GM18508 (cell line): ENCODE data around the gene PACRG.

Source experiments
- ATAC-seq: cut with Tn5 transposase; IDR thresholded peaks from one replicate; pipeline ENCODE4 v1.9.1; 2021; ENCODE audit warnings: moderate number of reproducible peaks; ENCODE audit not compliant: insufficient read depth, unreplicated experiment

The PACRG gene

DNA sequence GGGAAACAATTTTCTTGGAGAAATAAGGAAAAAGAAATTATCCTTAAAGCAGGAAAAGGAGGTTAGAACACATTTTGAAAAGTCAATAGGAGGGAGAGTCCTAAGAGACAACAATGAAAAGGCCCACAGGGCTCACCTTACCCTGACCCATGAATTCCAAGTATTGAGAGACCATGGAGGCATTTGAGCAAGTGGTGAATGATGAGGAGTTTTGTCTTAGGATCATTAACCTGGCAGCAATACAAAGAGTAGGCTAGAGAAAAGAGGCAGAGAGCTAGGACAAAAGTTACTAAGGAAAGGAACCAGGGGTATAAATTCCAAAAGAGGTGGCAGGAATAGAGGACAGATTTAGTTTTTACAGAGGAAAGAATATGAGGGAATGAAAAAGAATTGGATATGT, 44.7 kb downstream of the PACRG start:
- no peak for ATAC-seq

DNA sequence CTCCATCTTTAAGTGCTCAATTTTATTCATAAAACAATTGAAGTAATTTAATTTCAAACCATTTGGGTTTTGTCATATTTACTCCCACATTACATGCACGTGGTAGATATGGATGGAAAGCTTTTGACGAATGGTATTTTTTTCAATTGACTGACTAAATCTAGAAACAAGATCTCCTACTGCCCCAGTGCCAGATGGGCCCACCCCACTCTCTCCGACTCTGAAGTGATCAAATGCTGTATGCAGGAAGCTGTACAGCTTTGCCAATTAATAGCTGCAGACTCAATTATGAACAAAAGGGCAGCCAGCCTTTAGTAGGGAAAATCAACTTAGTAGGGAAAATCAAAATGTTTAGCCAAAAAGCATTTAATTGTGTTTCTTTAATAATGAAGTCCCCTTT, 46.2 kb downstream of the PACRG start:
- no peak for ATAC-seq

DNA sequence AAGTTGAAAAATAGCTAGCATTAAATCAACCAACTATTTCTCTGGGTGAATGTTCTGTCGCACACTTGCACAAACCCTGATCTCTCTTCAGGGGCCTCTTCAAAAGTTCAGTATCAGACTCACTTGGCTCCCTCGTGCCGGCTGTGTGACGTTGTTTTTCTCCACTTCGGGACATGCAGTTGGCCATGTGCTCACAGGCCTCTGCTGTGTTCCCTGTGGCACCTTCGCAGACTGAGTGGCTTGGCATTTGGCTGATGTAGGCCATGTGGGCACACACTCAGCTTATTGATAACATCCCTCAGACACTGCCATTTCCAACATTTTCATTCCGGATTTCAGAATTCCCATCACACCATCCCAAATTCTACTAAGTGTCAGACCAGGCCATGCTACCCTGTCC, 49.3 kb downstream of the PACRG start:
- no peak for ATAC-seq

DNA sequence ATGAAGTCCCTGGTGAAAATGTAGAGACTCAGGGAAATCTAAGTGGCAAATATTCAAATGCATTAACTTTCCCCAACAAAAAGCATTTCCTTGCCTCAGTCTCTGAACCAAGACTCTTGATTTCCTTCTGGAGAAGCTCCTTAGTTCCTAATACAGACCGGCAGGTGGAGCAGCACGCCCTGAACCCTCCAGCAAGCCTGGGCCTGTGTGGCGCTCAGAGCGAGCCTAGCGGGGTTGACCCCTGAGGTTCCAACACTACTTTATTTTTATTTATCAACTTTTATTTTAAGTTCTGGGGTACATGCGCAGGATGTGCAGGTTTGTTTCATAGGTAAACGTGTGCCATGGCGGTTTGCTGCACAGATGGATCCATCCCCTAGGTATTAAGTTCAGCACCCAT, 50.8 kb downstream of the PACRG start:
- ATAC-seq: no peak

GRCh38 chr6:162785632-162786242, 58.0 kb downstream of the PACRG start:
- ATAC-seq: no peak

DNA sequence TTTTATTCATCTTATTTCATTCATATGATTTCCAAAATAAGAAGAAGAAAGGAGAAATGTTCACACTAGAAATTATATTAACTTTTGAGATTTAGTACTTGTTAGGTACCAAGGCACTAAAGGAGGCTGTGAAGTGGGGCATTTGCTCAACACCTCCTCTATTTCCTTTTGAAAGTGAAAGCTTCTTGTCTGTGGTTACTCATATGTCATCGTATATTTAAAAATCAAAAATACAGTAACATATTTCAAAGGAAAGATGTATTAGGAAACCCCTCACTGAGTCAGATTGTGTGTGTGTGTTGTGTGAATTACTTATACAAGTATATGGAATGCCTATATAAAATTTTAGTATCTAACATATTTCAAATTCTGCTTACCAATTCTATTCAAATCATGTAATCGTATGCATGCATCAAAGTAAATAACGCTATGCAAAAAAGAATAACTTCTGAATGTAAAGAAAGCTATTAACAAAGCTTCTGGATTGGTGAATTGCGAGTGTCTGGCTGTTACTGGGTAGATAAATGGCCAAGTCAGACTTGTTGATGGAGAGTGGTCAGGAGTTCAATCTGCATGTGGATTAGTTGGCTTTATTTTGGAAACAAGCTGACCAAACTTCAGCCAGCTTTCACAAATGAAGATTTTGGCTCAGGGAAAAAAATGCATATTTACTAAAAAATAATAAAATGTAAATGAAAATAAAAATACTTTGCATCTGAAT, 70.9 kb downstream of the PACRG start:
- no peak for ATAC-seq

DNA sequence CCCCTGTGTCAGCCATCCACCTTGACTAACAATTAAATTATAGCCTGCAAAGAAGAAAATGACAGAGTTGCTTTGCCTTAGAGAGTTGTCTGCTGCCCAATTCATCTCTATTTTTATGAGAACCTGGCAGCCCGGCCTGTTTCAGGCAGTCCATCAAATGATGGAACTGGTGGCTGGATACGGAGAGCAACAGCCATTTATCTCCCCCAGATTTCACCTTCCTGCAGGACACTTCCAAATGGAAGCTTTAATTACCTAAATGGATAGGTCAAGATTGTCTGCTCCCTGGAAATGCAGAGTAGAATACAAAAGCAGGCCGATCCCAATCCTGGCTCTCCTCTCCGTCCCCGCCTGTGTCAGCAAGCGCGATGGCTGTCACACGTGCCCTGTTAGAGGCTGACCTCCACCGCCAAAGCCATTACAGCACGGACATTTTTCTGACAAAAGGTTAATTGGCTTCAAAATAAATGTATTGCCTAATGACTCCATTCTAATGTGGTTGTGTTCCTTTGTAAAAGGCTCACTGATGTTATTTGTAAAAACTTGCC, 86.7 kb downstream of the PACRG start:
- no peak for ATAC-seq

GRCh38 chr6:162817196-162817595, 89.4 kb downstream of the PACRG start:
- ATAC-seq: no peak

DNA sequence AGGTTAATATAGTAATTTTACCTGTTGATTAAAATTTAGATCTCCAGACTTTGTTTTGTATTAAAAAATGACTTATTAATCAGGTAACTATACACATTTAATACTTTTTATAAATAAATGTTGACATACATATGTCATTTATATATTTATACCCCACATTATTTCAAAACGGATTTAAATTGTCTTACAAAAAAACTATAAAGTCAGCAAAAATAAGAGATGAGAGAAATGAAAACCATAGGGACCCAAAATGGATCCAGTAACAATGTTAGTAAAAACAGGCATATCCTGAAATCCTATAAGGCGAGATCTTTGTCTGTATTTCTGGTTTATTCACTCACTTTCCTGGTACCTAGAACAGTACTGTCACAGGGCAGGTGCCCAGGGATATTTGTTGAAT, 91.5 kb downstream of the PACRG start:
- no peak for ATAC-seq

- ATAC-seq: no peak
Observed at GRCh38 chr6:162821102-162821501, 93.3 kb downstream of the PACRG start.

DNA sequence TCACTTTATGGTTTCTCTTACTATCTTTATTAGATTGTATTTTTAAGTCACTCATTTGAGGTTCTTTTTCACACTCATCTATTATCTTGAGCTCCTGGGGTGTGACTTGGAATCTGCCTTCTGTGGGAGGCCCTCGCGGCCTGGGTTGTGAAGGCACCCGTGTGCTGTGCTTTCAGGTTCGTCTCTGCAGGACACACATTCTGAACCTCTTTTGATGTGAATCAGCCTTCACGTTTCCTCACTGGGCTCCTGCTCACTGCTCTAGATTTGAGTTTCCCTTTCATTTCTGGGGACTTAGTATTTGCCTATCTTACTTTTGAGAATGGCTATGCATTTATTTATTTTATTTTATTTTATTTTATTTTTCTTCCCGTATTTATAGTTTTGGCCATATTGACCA, 97.8 kb downstream of the PACRG start:
- ATAC-seq: no peak

- ATAC-seq: no peak
Observed at GRCh38 chr6:162829013-162829742, 101.4 kb downstream of the PACRG start.

DNA sequence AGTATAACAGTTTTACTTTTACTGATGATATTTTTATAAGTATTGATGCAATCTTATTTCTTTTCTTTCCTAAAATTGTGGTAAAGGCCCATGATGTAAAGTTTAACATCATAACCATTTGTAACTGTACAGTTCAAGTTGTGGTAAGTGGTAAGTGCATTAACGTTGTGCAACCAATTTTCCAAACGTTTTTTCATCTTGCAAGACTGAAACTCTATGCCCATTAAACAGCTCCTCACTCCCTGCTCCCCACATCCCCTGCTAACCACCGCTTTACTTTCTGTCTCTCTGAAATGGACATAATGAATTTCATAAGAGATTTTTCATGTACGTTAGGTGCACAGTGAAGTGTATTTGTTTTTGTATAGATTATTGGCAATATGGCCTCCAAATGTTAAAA, 106.0 kb downstream of the PACRG start:
- ATAC-seq: no peak

GRCh38 chr6:162845972-162846371, 118.2 kb downstream of the PACRG start:
- ATAC-seq: no peak

GRCh38 chr6:162846723-162847122, 118.9 kb downstream of the PACRG start:
- ATAC-seq: no peak

GRCh38 chr6:162849269-162849668, 121.5 kb downstream of the PACRG start:
- no peak for ATAC-seq

- ATAC-seq: no peak
Observed at GRCh38 chr6:162852192-162852591, 124.4 kb downstream of the PACRG start.

DNA sequence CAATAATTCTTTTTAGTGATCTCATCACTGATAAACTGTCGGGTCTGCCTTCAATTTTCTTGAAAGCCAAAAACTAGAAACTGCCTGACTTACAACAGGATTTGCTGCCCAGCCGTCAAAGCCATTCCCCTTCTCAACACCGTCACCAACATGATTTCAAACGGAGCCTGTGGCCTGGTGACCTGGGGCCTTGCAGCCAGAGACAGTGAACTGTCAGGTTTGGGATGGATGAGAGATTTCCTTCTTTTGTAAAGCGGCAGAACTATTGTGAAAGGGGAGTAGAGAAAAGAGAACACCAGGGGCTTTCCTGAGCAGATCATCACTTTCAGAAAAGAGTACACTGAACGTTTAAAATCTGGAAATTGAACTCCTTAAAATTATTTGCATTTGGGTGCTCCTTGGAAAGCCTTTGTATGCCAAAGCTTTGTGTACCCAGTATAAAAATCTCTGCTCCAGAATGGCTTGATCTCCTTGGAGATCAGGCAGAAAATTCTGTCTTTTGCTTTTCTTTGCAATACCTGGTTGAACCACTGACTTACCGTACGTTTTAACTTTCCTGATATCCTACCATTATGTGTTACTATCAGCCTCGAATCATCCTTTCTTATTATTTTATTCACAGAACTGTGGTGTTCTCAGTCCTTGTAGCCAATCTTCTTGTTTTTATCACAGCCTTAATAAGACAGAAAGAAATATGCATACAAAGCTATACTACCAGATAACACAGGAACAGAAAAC, 125.2 kb downstream of the PACRG start:
- no peak for ATAC-seq

DNA sequence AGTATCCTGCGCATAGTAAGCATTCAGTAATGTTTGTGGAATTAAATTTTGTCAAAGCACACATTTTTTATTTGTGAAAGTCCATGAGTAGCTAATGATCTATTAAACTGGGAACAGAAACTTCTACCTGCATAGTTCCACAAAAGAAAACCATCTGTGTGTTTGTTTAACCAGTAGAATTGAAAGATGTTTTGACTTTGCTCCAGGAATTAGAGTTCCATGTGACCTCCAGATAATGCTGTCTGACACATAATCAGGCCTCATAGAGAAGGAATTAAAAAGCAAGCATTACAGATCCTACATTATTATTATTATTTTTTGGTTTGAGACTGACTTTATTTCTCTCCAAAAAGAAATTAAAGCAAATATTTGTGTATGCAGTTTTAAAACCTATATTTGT, 126.5 kb downstream of the PACRG start:
- ATAC-seq: no peak

DNA sequence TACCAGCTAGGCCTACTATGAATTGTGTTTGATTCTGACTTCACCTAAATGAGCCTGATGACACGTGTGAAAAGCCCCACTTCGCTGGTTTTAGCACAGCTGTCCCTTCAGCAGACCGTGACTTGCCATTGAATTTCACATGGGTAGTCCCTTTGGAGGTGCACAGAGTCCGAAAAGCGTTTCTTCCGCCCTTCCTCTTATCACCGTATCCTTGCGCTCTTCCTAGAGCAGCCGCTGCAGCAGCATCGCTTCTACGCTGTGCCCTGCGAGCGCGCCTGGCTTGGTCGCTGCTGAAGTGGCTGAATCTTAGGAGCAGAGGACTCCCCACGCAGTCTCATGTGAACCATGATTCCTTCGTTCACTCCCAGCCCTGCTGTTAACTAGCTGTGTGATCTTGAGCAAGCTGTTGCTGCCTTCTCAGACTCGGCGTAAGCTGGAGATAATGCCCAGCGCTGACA, 127.0 kb downstream of the PACRG start:
- no peak for ATAC-seq

DNA sequence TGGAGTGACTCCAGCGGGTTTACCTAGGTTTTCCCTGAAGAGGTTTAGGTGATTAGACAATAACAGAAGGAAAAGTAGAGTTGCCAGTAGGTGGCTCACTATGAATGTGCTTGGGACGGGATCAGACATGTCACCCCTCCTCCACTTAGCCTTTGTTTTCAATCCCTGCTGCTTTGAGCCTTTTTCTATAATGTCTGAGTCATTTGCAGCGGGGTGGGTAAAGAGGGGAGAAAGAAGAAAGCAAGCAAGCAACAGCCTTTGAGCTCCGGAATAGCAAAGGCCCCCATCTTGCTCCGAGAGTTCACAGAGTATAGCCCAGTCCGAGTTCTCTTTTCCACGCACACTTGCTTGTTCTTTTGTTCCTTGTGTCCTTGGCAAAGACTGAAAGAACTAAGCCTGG, 129.1 kb downstream of the PACRG start:
- ATAC-seq: no peak
